ENCODE results near the gene CAPN10.

The CAPN10 gene

DNA sequence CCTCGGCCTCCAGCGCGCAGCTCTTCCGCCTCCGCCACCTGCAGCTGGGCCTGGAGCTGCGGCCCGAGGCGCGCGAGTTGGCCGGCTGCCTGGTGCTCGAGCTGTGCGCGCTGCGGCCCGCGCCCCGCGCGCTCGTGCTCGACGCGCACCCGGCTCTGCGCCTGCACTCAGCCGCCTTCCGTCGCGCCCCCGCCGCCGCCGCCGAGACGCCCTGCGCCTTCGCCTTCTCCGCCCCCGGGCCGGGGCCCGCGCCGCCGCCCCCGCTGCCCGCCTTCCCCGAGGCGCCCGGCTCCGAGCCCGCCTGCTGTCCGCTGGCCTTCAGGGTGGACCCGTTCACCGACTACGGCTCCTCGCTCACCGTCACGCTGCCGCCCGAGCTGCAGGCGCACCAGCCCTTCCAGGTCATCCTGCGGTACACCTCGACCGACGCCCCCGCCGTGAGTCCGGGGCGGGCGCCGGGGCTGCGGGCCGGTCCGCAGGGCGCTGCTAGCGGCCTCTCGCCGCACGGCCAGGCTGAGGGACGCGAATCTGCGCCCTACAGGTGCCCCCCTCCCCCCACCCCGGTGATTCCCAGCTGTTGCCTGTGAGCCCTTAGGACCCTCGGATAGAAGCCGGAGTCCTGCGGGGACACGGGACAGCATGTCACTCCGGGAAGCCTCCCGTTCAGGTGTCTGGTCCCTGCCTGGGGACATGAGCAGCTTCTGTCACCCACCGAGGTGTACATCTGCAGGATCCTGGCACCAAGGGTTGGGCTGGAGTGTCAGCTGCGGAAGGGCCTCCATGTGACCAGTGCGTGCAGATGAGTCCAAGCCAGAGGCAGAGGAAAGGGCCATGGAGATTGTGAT lies 17.6 kb upstream of the CAPN10 start:
- TF ChIP-seq, protein P1, sequence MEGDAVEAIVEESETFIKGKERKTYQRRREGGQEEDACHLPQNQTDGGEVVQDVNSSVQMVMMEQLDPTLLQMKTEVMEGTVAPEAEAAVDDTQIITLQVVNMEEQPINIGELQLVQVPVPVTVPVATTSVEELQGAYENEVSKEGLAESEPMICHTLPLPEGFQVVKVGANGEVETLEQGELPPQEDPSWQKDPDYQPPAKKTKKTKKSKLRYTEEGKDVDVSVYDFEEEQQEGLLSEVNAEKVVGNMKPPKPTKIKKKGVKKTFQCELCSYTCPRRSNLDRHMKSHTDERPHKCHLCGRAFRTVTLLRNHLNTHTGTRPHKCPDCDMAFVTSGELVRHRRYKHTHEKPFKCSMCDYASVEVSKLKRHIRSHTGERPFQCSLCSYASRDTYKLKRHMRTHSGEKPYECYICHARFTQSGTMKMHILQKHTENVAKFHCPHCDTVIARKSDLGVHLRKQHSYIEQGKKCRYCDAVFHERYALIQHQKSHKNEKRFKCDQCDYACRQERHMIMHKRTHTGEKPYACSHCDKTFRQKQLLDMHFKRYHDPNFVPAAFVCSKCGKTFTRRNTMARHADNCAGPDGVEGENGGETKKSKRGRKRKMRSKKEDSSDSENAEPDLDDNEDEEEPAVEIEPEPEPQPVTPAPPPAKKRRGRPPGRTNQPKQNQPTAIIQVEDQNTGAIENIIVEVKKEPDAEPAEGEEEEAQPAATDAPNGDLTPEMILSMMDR (IDR thresholded peaks at IDR 0.05; ENCODE audit: low read depth, low read length): no peak
- peak; percentile 59 to 69 for DNase-seq (ENCODE audit: low read depth in 2 of 2)

GRCh38 chr2:240569523-240569997 lies 17.0 kb upstream of the CAPN10 start:
- no peak for DNase-seq (ENCODE audit: low read depth in 2 of 2)
- peak overlapping the region; percentile 42 to 62 for H3K4me3 ChIP-seq (replicated peaks in 1 of 2; ENCODE audit: low read depth in 2 of 2, low read length in 2 of 2)
- TF ChIP-seq, protein P1 (IDR thresholded peaks at IDR 0.05; ENCODE audit: low read depth, low read length): no peak

More for the DNA sequence above, 17.6 kb upstream of the CAPN10 start:
- H3K4me3 ChIP-seq (replicated peaks in 1 of 2; ENCODE audit: low read depth in 2 of 2, low read length in 2 of 2): peak overlapping the region; percentile 42 to 62

DNA sequence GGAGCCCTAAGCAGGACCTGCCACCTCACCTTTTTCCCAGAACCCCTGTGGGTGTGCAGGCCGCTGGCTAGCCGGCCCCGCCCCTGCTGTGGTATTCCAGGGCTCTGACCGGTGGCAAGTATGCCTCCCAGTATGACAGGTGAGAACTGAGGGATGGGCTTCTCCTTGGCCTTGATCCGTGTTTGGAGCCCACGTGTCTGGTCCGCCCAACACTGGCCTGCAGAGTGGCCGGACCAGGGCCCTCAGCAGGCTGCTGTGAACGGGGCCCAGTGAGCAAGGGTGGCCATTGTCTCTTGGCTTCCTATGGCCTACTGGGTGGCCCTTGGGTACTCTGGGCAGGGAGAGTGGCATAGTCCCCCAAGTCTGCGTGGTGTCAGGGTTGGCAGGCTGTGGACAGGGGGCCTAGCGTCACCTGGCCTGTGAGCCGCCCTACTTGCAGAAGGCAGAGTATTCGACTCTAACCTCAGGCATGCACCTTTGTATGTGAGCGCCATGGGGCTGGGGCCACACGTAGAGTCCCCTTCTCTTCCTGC lies 16.5 kb upstream of the CAPN10 start:
- TF ChIP-seq, protein P1 (IDR thresholded peaks at IDR 0.05; ENCODE audit: low read depth, low read length): no peak
- DNase-seq (ENCODE audit: low read depth in 2 of 2): no peak
- H3K4me3 ChIP-seq (replicated peaks in 1 of 2; ENCODE audit: low read depth in 2 of 2, low read length in 2 of 2): no peak overlapping the region

DNA sequence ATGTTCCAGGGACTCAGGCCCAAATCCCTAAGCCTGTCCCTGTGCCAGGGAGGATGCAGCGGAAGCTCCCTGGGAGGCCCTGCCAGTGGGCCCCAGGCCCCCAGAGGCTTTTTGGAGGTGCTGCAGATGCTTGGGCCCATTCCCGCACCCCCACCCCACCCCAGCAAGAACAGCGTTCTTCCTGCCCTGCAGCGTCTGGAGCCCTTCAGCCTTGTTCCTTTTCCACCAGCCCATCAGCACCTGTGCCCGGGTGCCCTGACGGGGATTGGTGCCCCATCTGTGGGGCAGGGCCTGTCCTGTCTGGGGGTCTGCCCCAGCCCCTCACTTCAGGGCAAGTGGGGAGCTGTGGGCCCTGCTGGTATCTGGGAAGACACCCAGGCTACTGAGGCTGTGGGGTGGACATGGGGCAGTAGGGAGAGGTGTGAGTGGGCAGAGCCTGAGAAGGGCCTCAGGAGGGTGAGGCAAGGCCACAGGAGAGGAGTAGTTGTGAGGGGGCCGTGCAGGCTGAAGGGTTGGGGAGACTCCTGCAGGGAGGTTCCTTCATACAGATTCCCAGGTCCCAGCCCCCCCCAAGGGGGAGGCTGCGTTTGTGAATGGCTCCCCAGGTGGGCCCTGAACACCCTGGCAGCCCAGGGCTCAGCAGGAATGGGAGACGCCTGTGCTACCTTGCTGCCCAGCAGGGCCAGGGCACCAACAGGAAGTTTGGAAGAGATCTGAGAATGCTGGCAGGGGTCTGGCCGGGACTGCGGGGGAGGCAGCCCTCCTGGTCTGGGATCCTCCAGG lies 15.8 kb upstream of the CAPN10 start:
- TF ChIP-seq, protein P1 (IDR thresholded peaks at IDR 0.05; ENCODE audit: low read depth, low read length): no peak
- no peak for DNase-seq (ENCODE audit: low read depth in 2 of 2)
- H3K4me3 ChIP-seq (replicated peaks in 1 of 2; ENCODE audit: low read depth in 2 of 2, low read length in 2 of 2): no peak overlapping the region

- TF ChIP-seq, protein P1 (IDR thresholded peaks at IDR 0.05; ENCODE audit: low read depth, low read length): no peak
- no peak for DNase-seq (ENCODE audit: low read depth in 2 of 2)
- no peak overlapping the region for H3K4me3 ChIP-seq (replicated peaks in 1 of 2; ENCODE audit: low read depth in 2 of 2, low read length in 2 of 2)
These were observed 15.1 kb upstream of the CAPN10 start for GRCh38 chr2:240571314-240571973.
